ENCODE results near the gene OR1J2.
"Not testable (repeated sequence)": the region's sequence is repeated elsewhere in the genome, so short reads cannot be mapped to it uniquely, and the experiment has no call there.

OR1J2 gene

GRCh38 chr9:122510502-122510901 lies at the start of gene OR1J2:
Gene OR1J2, plus strand, starts transcription at chr9:122510802. Its CDS starts 0 bp downstream, at chr9:122510802.
- no peak for DNase-seq

- DNase-seq: no peak
These were observed 46.6 kb upstream of the OR1J2 start for GRCh38 chr9:122463828-122464632.

GRCh38 chr9:122464633-122465567 lies 45.7 kb upstream of the OR1J2 start:
- peak; percentile 78 for DNase-seq

- DNase-seq: no peak
These were observed 44.1 kb upstream of the OR1J2 start for GRCh38 chr9:122466456-122466855.

- no peak for DNase-seq
These were observed 41.9 kb upstream of the OR1J2 start for GRCh38 chr9:122468735-122469134.

GRCh38 chr9:122474561-122474960 lies 36.0 kb upstream of the OR1J2 start:
- DNase-seq: no peak

- no peak for DNase-seq
These were observed 34.9 kb upstream of the OR1J2 start for GRCh38 chr9:122475717-122476116.

GRCh38 chr9:122477346-122477745 lies 33.3 kb upstream of the OR1J2 start:
- no peak for DNase-seq

GRCh38 chr9:122477826-122478225 lies 32.8 kb upstream of the OR1J2 start, which contains the start of gene OR1J1:
Gene OR1J1, minus strand, starts transcription at chr9:122477926. Its CDS starts 0 bp downstream, at chr9:122477926.
- no peak for DNase-seq

- DNase-seq: no peak
These were observed 31.5 kb upstream of the OR1J2 start for GRCh38 chr9:122479062-122479461.

- DNase-seq: peak; percentile 56
These were observed 11.7 kb upstream of the OR1J2 start for GRCh38 chr9:122498883-122499288.

GRCh38 chr9:122506964-122507363 lies 3.6 kb upstream of the OR1J2 start:
- DNase-seq: no peak

- DNase-seq: no peak
These were observed 7.6 kb downstream of the OR1J2 start for GRCh38 chr9:122518226-122518625.

- no peak for DNase-seq
These were observed 8.2 kb downstream of the OR1J2 start, which contains the start of gene OR1J4 for GRCh38 chr9:122518841-122519240. Gene OR1J4, plus strand, starts transcription at chr9:122519141. Its CDS starts 0 bp downstream, at chr9:122519141.

GRCh38 chr9:122519376-122519775 lies 8.8 kb downstream of the OR1J2 start:
- no peak for DNase-seq

- DNase-seq: no peak
These were observed 16.0 kb downstream of the OR1J2 start for GRCh38 chr9:122526602-122527001.

GRCh38 chr9:122527193-122527592 lies 16.6 kb downstream of the OR1J2 start, which contains the start of gene OR1N1:
Gene OR1N1, minus strand, starts transcription at chr9:122527293. Its CDS starts 0 bp downstream, at chr9:122527293.
- no peak for DNase-seq

GRCh38 chr9:122531157-122531556 lies 20.6 kb downstream of the OR1J2 start:
- not testable (repeated sequence) for DNase-seq

GRCh38 chr9:122536134-122536533 lies 25.5 kb downstream of the OR1J2 start:
- no peak for DNase-seq

GRCh38 chr9:122537066-122537465 lies 26.5 kb downstream of the OR1J2 start:
- DNase-seq: not testable (repeated sequence)

- no peak for DNase-seq
These were observed 28.2 kb downstream of the OR1J2 start for GRCh38 chr9:122538757-122539156.

GRCh38 chr9:122546196-122546595 lies 35.6 kb downstream of the OR1J2 start:
- no peak for DNase-seq

- DNase-seq: no peak
These were observed 40.8 kb downstream of the OR1J2 start for GRCh38 chr9:122551371-122551770.

All from activated CD8-positive, alpha-beta memory T cell treated with anti-CD3 and anti-CD28 coated beads for 24 hours (primary cell).